ENCODE results near the gene DKKL1. TPM values are rescaled to one million over a fixed set of nuclear protein-coding genes. Genes with fewer than 3 reads are reported as not detected.
A peak's percentile ranks its signal among the peaks of the same experiment; 100 is the strongest.

The DKKL1 gene
- total and polyA plus RNA-seq, 2 experiments from 2014 or later = 11.0 to 14.0 TPM

DNA sequence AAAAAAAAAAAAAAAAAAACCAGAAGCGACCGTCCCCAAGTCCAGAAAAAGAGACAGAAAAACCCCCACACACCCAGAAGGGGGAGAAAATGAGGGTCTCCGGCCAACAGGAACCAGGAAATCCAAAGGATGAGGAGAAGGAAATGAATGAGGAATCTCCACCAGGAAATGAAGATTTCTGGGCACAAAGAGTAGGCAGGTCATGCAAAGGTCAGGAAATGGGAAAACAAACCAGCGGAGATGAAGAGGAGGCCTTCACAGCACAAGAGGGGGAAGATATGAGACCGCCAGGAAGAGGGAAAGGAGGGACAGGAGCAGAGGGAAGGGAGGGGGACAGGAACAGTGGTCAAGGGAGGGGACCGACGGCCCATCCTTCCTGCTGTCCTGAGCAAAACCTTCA is 7.3 kb upstream of the DKKL1 start:
- no peak for TF ChIP-seq CTCF (IDR thresholded peaks at IDR 0.05; ENCODE audit: low read depth, low read length)
- peak overlapping the region; percentile 39 for H3K27ac ChIP-seq

GRCh38 chr19:49357186-49357585 is 6.5 kb upstream of the DKKL1 start:
- H3K27me3 ChIP-seq = no peaks in the 10 kb centered on the region
- H3K36me3 ChIP-seq = peaks cover 35% of the 10 kb centered on the region
- TF ChIP-seq CTCF (IDR thresholded peaks at IDR 0.05; ENCODE audit: low read depth, low read length) = no peak
- peak overlapping the region; percentile 39 for H3K27ac ChIP-seq
- H3K4me3 ChIP-seq = no peak overlapping the region
- DNase-seq (ENCODE audit: low read depth in 1 of 2, low spot score in 1 of 2) = no peak
- H3K9me3 ChIP-seq (ENCODE audit: low read depth) = no peaks in the 10 kb centered on the region
- peaks cover 5% of the 10 kb centered on the region for H3K4me1 ChIP-seq (ENCODE audit: low read depth)

More for the DNA sequence above, 7.3 kb upstream of the DKKL1 start:
- no peaks in the 10 kb centered on the region for H3K9me3 ChIP-seq (ENCODE audit: low read depth)
- no peaks in the 10 kb centered on the region for H3K27me3 ChIP-seq
- no peak overlapping the region for H3K4me3 ChIP-seq
- peaks cover 38% of the 10 kb centered on the region for H3K36me3 ChIP-seq
- peak in 1 of 2 donors; percentile 29 for DNase-seq (ENCODE audit: low read depth in 1 of 2, low spot score in 1 of 2)
- peaks cover 5% of the 10 kb centered on the region for H3K4me1 ChIP-seq (ENCODE audit: low read depth)

DNA sequence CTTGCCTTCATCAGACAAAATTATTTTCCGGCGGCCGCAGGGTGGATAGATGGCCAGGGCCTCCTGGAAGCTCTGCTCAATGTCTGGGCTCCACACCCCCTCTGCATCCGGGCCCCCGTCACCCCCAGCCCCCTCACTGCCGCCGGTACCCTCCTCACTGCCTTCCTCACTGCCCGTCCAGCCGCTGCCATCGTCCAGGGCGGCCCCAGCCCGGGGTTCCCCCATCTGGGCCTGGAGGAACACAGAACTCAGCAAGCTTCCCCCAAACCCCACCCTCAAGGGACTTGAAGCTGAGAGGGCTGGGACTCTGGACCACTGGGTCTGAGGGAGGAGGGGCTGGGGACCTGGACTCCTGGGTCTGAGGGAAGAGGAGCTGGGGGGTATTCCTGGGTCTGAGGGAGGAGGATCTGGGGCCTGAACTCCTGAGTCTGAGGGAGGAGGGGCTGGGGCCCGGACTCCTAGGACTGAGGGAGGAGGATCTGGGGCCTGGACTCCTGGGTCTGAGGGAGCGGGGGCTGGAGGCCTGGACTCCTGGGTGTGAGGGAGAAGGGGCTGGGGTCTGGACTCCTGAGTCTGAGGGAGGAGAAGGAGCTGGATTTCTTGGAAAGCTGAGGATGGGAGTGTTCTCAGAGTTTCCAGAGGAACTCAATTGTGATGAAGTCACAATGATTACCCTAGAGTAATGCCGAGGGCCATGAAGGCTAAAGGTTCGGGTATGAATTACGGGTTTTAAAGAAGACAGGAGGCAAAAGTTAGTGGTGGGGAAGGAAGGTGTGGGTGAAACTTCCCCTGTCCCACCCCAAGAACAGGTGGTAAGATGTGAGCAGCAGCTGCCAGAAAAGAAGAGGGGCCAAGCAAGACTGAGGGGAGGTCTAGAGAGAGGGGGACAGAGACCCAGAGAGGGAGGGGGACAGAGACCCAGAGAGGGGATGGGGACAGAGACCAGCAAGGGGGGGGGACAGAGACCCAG is 3.5 kb upstream of the DKKL1 start:
- DNase-seq (ENCODE audit: low read depth in 1 of 2, low spot score in 1 of 2) = peak in 1 of 2 donors; percentile 13

GRCh38 chr19:49361438-49362047 is 2.1 kb upstream of the DKKL1 start:
- DNase-seq (ENCODE audit: low read depth in 1 of 2, low spot score in 1 of 2) = peak; percentile 91
- no peaks in the 10 kb centered on the region for H3K9me3 ChIP-seq (ENCODE audit: low read depth)
- H3K36me3 ChIP-seq = peaks cover 21% of the 10 kb centered on the region
- peak overlapping the region; percentile 96 for H3K27ac ChIP-seq
- H3K27me3 ChIP-seq = no peaks in the 10 kb centered on the region
- H3K4me1 ChIP-seq (ENCODE audit: low read depth) = peaks cover 3% of the 10 kb centered on the region
- peak overlapping the region; percentile 73 for H3K4me3 ChIP-seq
- no peak for TF ChIP-seq CTCF (IDR thresholded peaks at IDR 0.05; ENCODE audit: low read depth, low read length)

More for the DNA sequence above, 3.5 kb upstream of the DKKL1 start:
- H3K27ac ChIP-seq = peak overlapping the region; percentile 96
- H3K27me3 ChIP-seq = no peaks in the 10 kb centered on the region
- H3K4me3 ChIP-seq = peak overlapping the region; percentile 73
- no peaks in the 10 kb centered on the region for H3K9me3 ChIP-seq (ENCODE audit: low read depth)
- H3K4me1 ChIP-seq (ENCODE audit: low read depth) = peaks cover 5% of the 10 kb centered on the region
- peaks cover 22% of the 10 kb centered on the region for H3K36me3 ChIP-seq
- no peak for TF ChIP-seq CTCF (IDR thresholded peaks at IDR 0.05; ENCODE audit: low read depth, low read length)

DNA sequence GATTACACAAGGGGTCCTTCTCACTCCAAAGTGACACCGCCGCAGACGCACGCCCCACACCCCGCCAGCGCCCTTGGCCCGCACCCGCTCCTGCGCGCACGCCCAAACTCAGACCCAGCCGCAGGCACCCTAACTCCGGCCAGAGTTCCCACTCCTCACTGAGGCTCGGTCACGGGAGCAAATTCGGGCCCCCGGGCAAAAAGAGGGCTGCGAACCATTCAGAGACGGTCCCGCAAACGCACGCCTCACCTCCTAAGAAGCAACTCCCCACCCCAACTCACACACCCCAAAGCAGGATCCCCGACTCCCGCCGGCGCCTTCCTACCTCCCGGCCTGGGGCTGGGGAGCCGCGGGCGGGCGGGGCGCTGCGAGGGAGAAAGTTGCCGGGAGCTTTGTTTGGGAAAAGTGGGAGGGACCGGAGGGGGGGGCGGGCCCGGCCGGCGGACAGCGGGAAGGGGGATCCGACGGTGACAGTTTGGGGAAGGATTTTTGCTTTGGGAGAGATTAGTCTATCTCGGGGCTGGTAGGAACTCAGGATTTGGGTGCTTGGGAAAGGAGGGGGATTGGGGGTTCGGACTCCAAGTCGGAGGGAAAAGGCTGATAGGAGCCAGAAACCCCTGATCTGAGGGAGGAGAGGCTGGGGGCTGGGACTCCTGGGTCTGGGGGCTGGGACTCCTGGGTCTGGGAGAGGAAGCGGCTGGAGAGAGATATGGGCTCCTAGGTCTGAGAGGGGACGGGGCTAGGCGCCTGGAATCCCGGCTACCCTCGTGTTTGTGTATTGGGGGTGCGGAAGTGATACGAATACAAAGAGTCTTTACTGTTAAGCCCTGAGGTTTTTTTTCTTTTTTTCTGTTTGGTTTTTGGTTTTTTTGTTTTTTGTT is 1.4 kb upstream of the DKKL1 start, which contains the start of gene TEAD2:
TEAD2 (minus strand) TSS at position 369 of the 881 bp plus-strand sequence. CDS start 2,341 bp downstream, outside the sequence.
- Histone ChIP-seq H3K9me3 (ENCODE audit: low read depth) (no peaks in the 10 kb centered on the region), H3K27me3 (no peaks in the 10 kb centered on the region), H3K27ac (peak within 1 kb of the TSS; percentile 96), H3K4me3 (peak within 1 kb of the TSS; percentile 73), H3K36me3 (peaks cover 21% of the 10 kb centered on the region), H3K4me1 (ENCODE audit: low read depth) (no peaks in the 10 kb centered on the region)
- peak; percentile 65 to 83 for DNase-seq (ENCODE audit: low read depth in 1 of 2, low spot score in 1 of 2)
- TF ChIP-seq CTCF (IDR thresholded peaks at IDR 0.05; ENCODE audit: low read depth, low read length) = no peak

All from cardiac muscle cell (in vitro differentiated cells and primary cell).